Stimulated activated memory B cell treated with anti-CD40 and anti-IgM and Interleukin-4, amounts not matched to agents 10 μg/mL and 1 μg/mL and 100 μg/mL, for 72 hours (primary cell): Measurements from ENCODE around the gene HORMAD2.
A peak's percentile ranks its signal among the peaks of the same experiment; 100 is the strongest.

ENCODE experiments used
- ATAC-seq: fragments of 150-1000 bp; cut with Tn5 transposase; 2 replicates; pipeline ENCODE4 v1.10.0; 2021
- H3K27ac Mint-ChIP-seq: one replicate; pipeline ENCODE4 v1.8.0; 2022; ENCODE audit warnings: mild to moderate bottlenecking, mixed read lengths
- H3K27me3 Mint-ChIP-seq: one replicate; pipeline ENCODE4 v1.8.0; 2022; ENCODE audit warnings: mixed read lengths
- H3K36me3 Mint-ChIP-seq: one replicate; pipeline ENCODE4 v1.8.0; 2022; ENCODE audit warnings: mixed read lengths
- H3K4me1 Mint-ChIP-seq: one replicate; pipeline ENCODE4 v1.8.0; 2022; ENCODE audit warnings: mixed read lengths
- H3K4me3 Mint-ChIP-seq: one replicate; pipeline ENCODE4 v1.8.0; 2022; ENCODE audit warnings: mild to moderate bottlenecking, moderate library complexity, mixed read lengths
- H3K9me3 Mint-ChIP-seq: one replicate; pipeline ENCODE4 v1.8.0; 2022; ENCODE audit warnings: mixed read lengths

Gene HORMAD2

GRCh38 chr22:30079952-30080533 lies at the start of gene HORMAD2:
Gene HORMAD2 (plus strand): TSS chr22:30080464. CDS start chr22:30093953, 13,489 bp downstream.
- peak within 1 kb of the TSS; percentile 68 for H3K4me3 Mint-ChIP-seq
- H3K9me3 Mint-ChIP-seq = no peaks in the 10 kb centered on the region
- ATAC-seq = peak; percentile 59
- peaks cover 22% of the 10 kb centered on the region for H3K4me1 Mint-ChIP-seq
- no peak within 1 kb of the TSS for H3K27ac Mint-ChIP-seq
- H3K27me3 Mint-ChIP-seq = peaks cover 43% of the 10 kb centered on the region
- H3K36me3 Mint-ChIP-seq = no peaks in the 10 kb centered on the region

GRCh38 chr22:30031328-30031727 lies 48.9 kb upstream of the HORMAD2 start:
- H3K27ac Mint-ChIP-seq = no peak overlapping the region
- H3K4me1 Mint-ChIP-seq = no peaks in the 10 kb centered on the region
- H3K27me3 Mint-ChIP-seq = no peaks in the 10 kb centered on the region
- ATAC-seq = no peak
- H3K36me3 Mint-ChIP-seq = peaks cover 18% of the 10 kb centered on the region
- H3K4me3 Mint-ChIP-seq = no peak overlapping the region
- no peaks in the 10 kb centered on the region for H3K9me3 Mint-ChIP-seq

- Mint-ChIP-seq H3K4me1 (no peaks in the 10 kb centered on the region), H3K27ac (no peak overlapping the region), H3K4me3 (no peak overlapping the region), H3K27me3 (no peaks in the 10 kb centered on the region), H3K36me3 (peaks cover 12% of the 10 kb centered on the region), H3K9me3 (no peaks in the 10 kb centered on the region)
- ATAC-seq = no peak
Observed at GRCh38 chr22:30031764-30032455, 48.4 kb upstream of the HORMAD2 start.

GRCh38 chr22:30033137-30033536 lies 47.1 kb upstream of the HORMAD2 start:
- no peak for ATAC-seq

GRCh38 chr22:30033901-30034300 lies 46.4 kb upstream of the HORMAD2 start:
- no peak overlapping the region for H3K27ac Mint-ChIP-seq
- H3K27me3 Mint-ChIP-seq = no peaks in the 10 kb centered on the region
- no peak for ATAC-seq
- H3K4me1 Mint-ChIP-seq = no peaks in the 10 kb centered on the region
- no peak overlapping the region for H3K4me3 Mint-ChIP-seq
- H3K36me3 Mint-ChIP-seq = no peaks in the 10 kb centered on the region
- H3K9me3 Mint-ChIP-seq = no peaks in the 10 kb centered on the region

More at GRCh38 chr22:30033137-30033536, 47.1 kb upstream of the HORMAD2 start:
- no peak overlapping the region for H3K4me3 Mint-ChIP-seq
- no peaks in the 10 kb centered on the region for H3K9me3 Mint-ChIP-seq
- H3K36me3 Mint-ChIP-seq = peaks cover 2% of the 10 kb centered on the region
- no peak overlapping the region for H3K27ac Mint-ChIP-seq
- H3K27me3 Mint-ChIP-seq = no peaks in the 10 kb centered on the region
- H3K4me1 Mint-ChIP-seq = no peaks in the 10 kb centered on the region

- Mint-ChIP-seq H3K27me3 (no peaks in the 10 kb centered on the region), H3K4me3 (no peak overlapping the region), H3K4me1 (no peaks in the 10 kb centered on the region), H3K9me3 (no peaks in the 10 kb centered on the region), H3K36me3 (no peaks in the 10 kb centered on the region), H3K27ac (no peak overlapping the region)
- no peak for ATAC-seq
Observed at GRCh38 chr22:30036656-30037055, 43.6 kb upstream of the HORMAD2 start.

- H3K27ac Mint-ChIP-seq = no peak overlapping the region
- ATAC-seq = no peak
- H3K9me3 Mint-ChIP-seq = no peaks in the 10 kb centered on the region
- no peaks in the 10 kb centered on the region for H3K36me3 Mint-ChIP-seq
- no peaks in the 10 kb centered on the region for H3K4me1 Mint-ChIP-seq
- H3K4me3 Mint-ChIP-seq = no peak overlapping the region
- no peaks in the 10 kb centered on the region for H3K27me3 Mint-ChIP-seq
Observed at GRCh38 chr22:30038219-30038618, 42.0 kb upstream of the HORMAD2 start.

- no peaks in the 10 kb centered on the region for H3K4me1 Mint-ChIP-seq
- no peaks in the 10 kb centered on the region for H3K27me3 Mint-ChIP-seq
- no peak for ATAC-seq
- no peaks in the 10 kb centered on the region for H3K9me3 Mint-ChIP-seq
- H3K27ac Mint-ChIP-seq = no peak overlapping the region
- no peak overlapping the region for H3K4me3 Mint-ChIP-seq
- H3K36me3 Mint-ChIP-seq = no peaks in the 10 kb centered on the region
Observed at GRCh38 chr22:30040499-30041260, 39.6 kb upstream of the HORMAD2 start.

- Mint-ChIP-seq H3K9me3 (no peaks in the 10 kb centered on the region), H3K4me3 (no peak overlapping the region)
Observed at GRCh38 chr22:30041475-30041874, 38.8 kb upstream of the HORMAD2 start.

GRCh38 chr22:30041881-30042280 lies 38.4 kb upstream of the HORMAD2 start:
- Mint-ChIP-seq H3K27ac (no peak overlapping the region), H3K27me3 (no peaks in the 10 kb centered on the region), H3K4me3 (no peak overlapping the region), H3K36me3 (no peaks in the 10 kb centered on the region), H3K9me3 (no peaks in the 10 kb centered on the region), H3K4me1 (no peaks in the 10 kb centered on the region)
- ATAC-seq = no peak

More at GRCh38 chr22:30041475-30041874, 38.8 kb upstream of the HORMAD2 start:
- Mint-ChIP-seq H3K4me1 (no peaks in the 10 kb centered on the region), H3K27ac (no peak overlapping the region), H3K36me3 (no peaks in the 10 kb centered on the region), H3K27me3 (no peaks in the 10 kb centered on the region)
- ATAC-seq = no peak

GRCh38 chr22:30043161-30043560 lies 37.1 kb upstream of the HORMAD2 start:
- Mint-ChIP-seq H3K27me3 (no peaks in the 10 kb centered on the region), H3K4me3 (no peak overlapping the region), H3K4me1 (no peaks in the 10 kb centered on the region), H3K9me3 (no peaks in the 10 kb centered on the region), H3K36me3 (no peaks in the 10 kb centered on the region), H3K27ac (no peak overlapping the region)
- no peak for ATAC-seq

- Mint-ChIP-seq H3K4me3 (no peak overlapping the region), H3K27ac (no peak overlapping the region), H3K36me3 (no peaks in the 10 kb centered on the region), H3K4me1 (no peaks in the 10 kb centered on the region), H3K9me3 (no peaks in the 10 kb centered on the region), H3K27me3 (no peaks in the 10 kb centered on the region)
- ATAC-seq = no peak
Observed at GRCh38 chr22:30044369-30044768, 35.9 kb upstream of the HORMAD2 start.

GRCh38 chr22:30044881-30045493 lies 35.3 kb upstream of the HORMAD2 start:
- Mint-ChIP-seq H3K4me3 (no peak overlapping the region), H3K9me3 (no peaks in the 10 kb centered on the region), H3K36me3 (no peaks in the 10 kb centered on the region), H3K4me1 (no peaks in the 10 kb centered on the region), H3K27ac (no peak overlapping the region), H3K27me3 (no peaks in the 10 kb centered on the region)
- ATAC-seq = no peak

- Mint-ChIP-seq H3K4me3 (no peak overlapping the region), H3K36me3 (no peaks in the 10 kb centered on the region), H3K4me1 (no peaks in the 10 kb centered on the region), H3K9me3 (no peaks in the 10 kb centered on the region), H3K27me3 (no peaks in the 10 kb centered on the region), H3K27ac (no peak overlapping the region)
- no peak for ATAC-seq
Observed at GRCh38 chr22:30045494-30045887, 34.8 kb upstream of the HORMAD2 start.

GRCh38 chr22:30045901-30046715 lies 34.2 kb upstream of the HORMAD2 start:
- no peak overlapping the region for H3K27ac Mint-ChIP-seq
- no peaks in the 10 kb centered on the region for H3K27me3 Mint-ChIP-seq

More at GRCh38 chr22:30045901-30046715, 34.2 kb upstream of the HORMAD2 start:
- no peak for ATAC-seq
- H3K4me1 Mint-ChIP-seq = no peaks in the 10 kb centered on the region
- no peaks in the 10 kb centered on the region for H3K36me3 Mint-ChIP-seq
- no peaks in the 10 kb centered on the region for H3K9me3 Mint-ChIP-seq
- no peak overlapping the region for H3K4me3 Mint-ChIP-seq
